ENCODE measurements around the gene GPR107. TPM values are rescaled to one million over a fixed set of nuclear protein-coding genes. Genes with fewer than 3 reads are reported as not detected.
A peak's percentile ranks its signal among the peaks of the same experiment; 100 is the strongest.

Gene GPR107
- total RNA-seq, 1 experiment from 2014 or later, result 11.6 TPM

DNA sequence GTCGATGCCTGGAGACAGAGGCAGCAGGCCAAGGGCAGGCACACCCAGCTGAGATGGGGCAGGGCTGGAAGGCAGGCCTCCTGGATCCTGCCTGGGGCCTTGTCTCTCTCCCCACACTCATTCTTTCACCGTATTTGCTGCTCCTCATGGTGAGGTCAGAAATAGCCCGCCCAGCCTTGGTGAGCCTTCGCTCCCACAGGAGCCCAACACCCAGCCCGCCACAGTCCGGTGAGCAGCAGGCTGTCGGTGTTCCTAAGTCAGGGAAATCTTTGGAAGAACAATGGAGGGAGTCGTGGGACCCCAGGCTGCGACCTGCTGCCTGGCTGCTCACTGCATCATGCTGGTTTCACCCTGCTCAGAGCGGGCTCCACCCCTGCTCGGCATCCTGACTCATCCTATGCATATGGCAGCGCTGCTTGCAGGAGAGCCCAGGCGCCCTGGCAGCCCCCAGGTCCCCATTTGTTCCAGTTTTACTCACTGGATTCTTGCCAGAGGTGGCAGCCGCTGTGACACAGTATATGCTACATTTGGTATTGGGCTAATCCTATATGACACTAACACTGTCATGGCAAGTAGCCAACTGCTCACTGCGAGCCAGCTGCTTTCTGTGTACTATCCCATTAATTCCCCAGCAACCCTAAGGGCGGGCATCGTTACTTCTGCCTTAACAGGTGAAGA is 65.3 kb downstream of the GPR107 start:
- no peaks in the 10 kb centered on the region for H3K36me3 ChIP-seq (ENCODE audit: insufficient read depth, low read length)
- H3K4me2 ChIP-seq (ENCODE audit: low read depth, low read length, poor library complexity, severe bottlenecking), result no peak overlapping the region
- DNase-seq, result no peak
- no peaks in the 10 kb centered on the region for H4K20me1 ChIP-seq (ENCODE audit: insufficient read depth, low read depth, low read length)
- H3K27me3 ChIP-seq (ENCODE audit: low read length), result no peaks in the 10 kb centered on the region
- H3K27ac ChIP-seq (ENCODE audit: low read length), result no peak overlapping the region
- H3K4me1 ChIP-seq (ENCODE audit: low read length), result peaks cover 23% of the 10 kb centered on the region
- H3K4me3 ChIP-seq (ENCODE audit: low read length), result no peak overlapping the region
- no peaks in the 10 kb centered on the region for H3K79me2 ChIP-seq (ENCODE audit: low read length)
- H3K9me3 ChIP-seq (ENCODE audit: low read length), result no peaks in the 10 kb centered on the region
- H2AFZ ChIP-seq (ENCODE audit: low read length), result no peak overlapping the region
- H3K9me2 ChIP-seq (replicated peaks; ENCODE audit: insufficient read depth, low read length), result no peaks in the 10 kb centered on the region
- no peak overlapping the region for H3K9ac ChIP-seq (ENCODE audit: low read length)

DNA sequence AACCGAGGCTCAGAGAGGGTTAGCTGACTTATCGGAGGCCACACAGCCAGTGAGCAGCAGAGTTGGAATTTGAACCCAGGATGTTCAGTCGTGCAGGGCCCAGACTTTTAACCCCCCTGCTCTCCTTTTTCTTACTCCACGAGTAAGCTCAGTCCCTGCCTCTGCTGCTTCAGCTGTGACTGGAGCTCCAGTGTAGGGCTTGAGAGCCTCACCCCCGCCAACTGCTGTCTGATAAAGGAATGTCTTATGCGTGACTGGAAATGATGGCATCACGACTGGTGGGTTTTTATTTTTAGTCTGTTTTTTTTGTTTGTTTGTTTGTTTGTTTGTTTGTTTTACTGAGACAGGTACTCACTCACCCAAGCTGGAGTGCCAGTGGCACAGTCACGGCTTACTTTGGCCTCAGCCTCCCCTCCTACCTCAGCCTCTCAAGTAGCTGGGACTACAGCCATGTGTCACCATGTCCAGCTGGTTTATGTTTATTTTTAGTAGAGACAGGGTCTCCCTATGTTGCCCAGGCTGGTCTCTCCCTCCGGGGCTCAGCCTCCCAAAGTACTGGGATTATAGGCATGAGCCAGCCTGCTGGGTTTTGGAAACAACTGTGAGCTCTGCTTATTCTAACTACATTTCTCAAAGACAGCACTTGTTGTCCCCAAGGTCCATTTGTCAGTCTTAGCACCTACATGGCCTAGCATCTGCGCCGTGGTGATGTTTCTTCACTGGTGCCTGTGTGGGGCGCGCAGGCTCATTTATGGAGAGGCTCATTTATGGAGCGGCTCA is 66.0 kb downstream of the GPR107 start:
- Histone ChIP-seq H3K9me3 (ENCODE audit: low read length) (no peaks in the 10 kb centered on the region), H3K27me3 (ENCODE audit: low read length) (no peaks in the 10 kb centered on the region), H3K9me2 (replicated peaks; ENCODE audit: insufficient read depth, low read length) (no peaks in the 10 kb centered on the region), H4K20me1 (ENCODE audit: insufficient read depth, low read depth, low read length) (no peaks in the 10 kb centered on the region), H3K9ac (ENCODE audit: low read length) (no peak overlapping the region), H3K27ac (ENCODE audit: low read length) (no peak overlapping the region), H2AFZ (ENCODE audit: low read length) (no peak overlapping the region), H3K4me1 (ENCODE audit: low read length) (peaks cover 25% of the 10 kb centered on the region), H3K4me3 (ENCODE audit: low read length) (no peak overlapping the region), H3K4me2 (ENCODE audit: low read depth, low read length, poor library complexity, severe bottlenecking) (no peak overlapping the region), H3K36me3 (ENCODE audit: insufficient read depth, low read length) (no peaks in the 10 kb centered on the region), H3K79me2 (ENCODE audit: low read length) (no peaks in the 10 kb centered on the region)
- no peak for DNase-seq

DNA sequence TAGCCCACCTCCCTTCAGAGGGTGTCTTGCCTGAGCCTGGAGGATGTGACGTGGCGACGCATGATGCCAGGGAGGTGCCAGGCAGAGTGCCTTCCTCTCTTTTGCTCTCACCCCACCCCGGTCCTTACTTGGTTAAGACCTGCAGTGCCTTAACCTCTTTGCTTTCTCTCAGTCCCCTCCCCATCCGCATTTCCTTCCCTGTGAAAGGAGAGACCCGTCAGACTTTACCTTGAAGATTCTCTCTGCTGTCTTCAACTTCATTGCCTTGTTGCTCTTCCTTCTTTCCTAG is 66.5 kb downstream of the GPR107 start:
- H3K4me3 ChIP-seq (ENCODE audit: low read length), result no peak overlapping the region
- no peak overlapping the region for H2AFZ ChIP-seq (ENCODE audit: low read length)
- H3K4me2 ChIP-seq (ENCODE audit: low read depth, low read length, poor library complexity, severe bottlenecking), result no peak overlapping the region
- no peaks in the 10 kb centered on the region for H4K20me1 ChIP-seq (ENCODE audit: insufficient read depth, low read depth, low read length)
- H3K4me1 ChIP-seq (ENCODE audit: low read length), result peaks cover 25% of the 10 kb centered on the region
- H3K9ac ChIP-seq (ENCODE audit: low read length), result no peak overlapping the region
- H3K79me2 ChIP-seq (ENCODE audit: low read length), result no peaks in the 10 kb centered on the region
- no peaks in the 10 kb centered on the region for H3K27me3 ChIP-seq (ENCODE audit: low read length)
- no peak for DNase-seq
- no peak overlapping the region for H3K27ac ChIP-seq (ENCODE audit: low read length)
- no peaks in the 10 kb centered on the region for H3K36me3 ChIP-seq (ENCODE audit: insufficient read depth, low read length)
- H3K9me2 ChIP-seq (replicated peaks; ENCODE audit: insufficient read depth, low read length), result no peaks in the 10 kb centered on the region
- H3K9me3 ChIP-seq (ENCODE audit: low read length), result no peaks in the 10 kb centered on the region

DNA sequence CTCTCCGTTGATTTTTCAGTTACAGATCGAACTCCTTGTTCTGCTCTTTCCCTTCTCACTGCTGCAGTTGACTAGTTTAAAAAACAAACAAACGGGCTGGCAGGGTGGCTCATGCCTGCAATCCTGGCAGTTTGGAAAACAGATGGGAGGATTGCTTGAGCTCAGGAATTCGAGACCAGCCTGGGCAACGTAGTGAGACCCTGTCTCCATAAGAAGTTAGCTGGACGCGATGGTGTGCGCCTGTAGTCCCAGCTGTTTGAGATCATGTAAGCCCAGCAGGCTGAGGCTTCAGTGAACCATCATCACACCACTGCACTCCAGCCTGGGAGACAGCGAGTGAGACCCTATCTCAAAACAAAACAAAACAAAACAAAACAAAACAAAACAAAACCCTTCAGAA is 67.1 kb downstream of the GPR107 start:
- Histone ChIP-seq H3K27me3 (ENCODE audit: low read length) (no peaks in the 10 kb centered on the region), H3K9me3 (ENCODE audit: low read length) (no peaks in the 10 kb centered on the region), H3K79me2 (ENCODE audit: low read length) (no peaks in the 10 kb centered on the region), H3K36me3 (ENCODE audit: insufficient read depth, low read length) (no peaks in the 10 kb centered on the region), H3K9ac (ENCODE audit: low read length) (no peak overlapping the region), H4K20me1 (ENCODE audit: insufficient read depth, low read depth, low read length) (no peaks in the 10 kb centered on the region), H3K9me2 (replicated peaks; ENCODE audit: insufficient read depth, low read length) (no peaks in the 10 kb centered on the region), H3K4me3 (ENCODE audit: low read length) (no peak overlapping the region), H3K4me1 (ENCODE audit: low read length) (peaks cover 25% of the 10 kb centered on the region), H3K27ac (ENCODE audit: low read length) (no peak overlapping the region), H3K4me2 (ENCODE audit: low read depth, low read length, poor library complexity, severe bottlenecking) (no peak overlapping the region), H2AFZ (ENCODE audit: low read length) (no peak overlapping the region)
- DNase-seq, result no peak

DNA sequence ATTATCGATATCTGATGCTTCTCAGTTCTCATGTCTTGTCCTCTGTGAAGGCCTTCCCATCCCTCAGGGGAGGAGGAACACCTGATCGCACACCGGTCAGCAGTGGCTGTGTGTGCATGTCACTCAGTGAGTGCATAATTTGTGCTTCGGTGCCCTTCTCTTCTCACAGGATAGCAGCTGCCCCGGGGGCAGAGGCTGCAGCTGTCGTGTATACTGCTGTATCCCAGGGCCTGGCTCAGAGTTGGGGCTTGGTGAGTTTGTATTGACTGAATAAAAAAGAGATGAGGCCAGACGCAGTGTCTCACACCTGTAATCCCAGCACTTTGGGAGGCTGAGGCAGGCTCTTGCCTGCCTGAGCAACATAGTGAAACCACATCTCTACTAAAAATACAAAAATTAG is 68.8 kb downstream of the GPR107 start:
- Histone ChIP-seq H3K79me2 (ENCODE audit: low read length) (no peaks in the 10 kb centered on the region), H3K27ac (ENCODE audit: low read length) (peak overlapping the region; percentile 73), H3K9me3 (ENCODE audit: low read length) (no peaks in the 10 kb centered on the region), H3K4me3 (ENCODE audit: low read length) (no peak overlapping the region), H3K27me3 (ENCODE audit: low read length) (no peaks in the 10 kb centered on the region), H3K36me3 (ENCODE audit: insufficient read depth, low read length) (no peaks in the 10 kb centered on the region), H4K20me1 (ENCODE audit: insufficient read depth, low read depth, low read length) (no peaks in the 10 kb centered on the region), H2AFZ (ENCODE audit: low read length) (no peak overlapping the region), H3K9me2 (replicated peaks; ENCODE audit: insufficient read depth, low read length) (no peaks in the 10 kb centered on the region), H3K9ac (ENCODE audit: low read length) (no peak overlapping the region), H3K4me1 (ENCODE audit: low read length) (peaks cover 25% of the 10 kb centered on the region), H3K4me2 (ENCODE audit: low read depth, low read length, poor library complexity, severe bottlenecking) (peak overlapping the region; percentile 11)
- no peak for DNase-seq

DNA sequence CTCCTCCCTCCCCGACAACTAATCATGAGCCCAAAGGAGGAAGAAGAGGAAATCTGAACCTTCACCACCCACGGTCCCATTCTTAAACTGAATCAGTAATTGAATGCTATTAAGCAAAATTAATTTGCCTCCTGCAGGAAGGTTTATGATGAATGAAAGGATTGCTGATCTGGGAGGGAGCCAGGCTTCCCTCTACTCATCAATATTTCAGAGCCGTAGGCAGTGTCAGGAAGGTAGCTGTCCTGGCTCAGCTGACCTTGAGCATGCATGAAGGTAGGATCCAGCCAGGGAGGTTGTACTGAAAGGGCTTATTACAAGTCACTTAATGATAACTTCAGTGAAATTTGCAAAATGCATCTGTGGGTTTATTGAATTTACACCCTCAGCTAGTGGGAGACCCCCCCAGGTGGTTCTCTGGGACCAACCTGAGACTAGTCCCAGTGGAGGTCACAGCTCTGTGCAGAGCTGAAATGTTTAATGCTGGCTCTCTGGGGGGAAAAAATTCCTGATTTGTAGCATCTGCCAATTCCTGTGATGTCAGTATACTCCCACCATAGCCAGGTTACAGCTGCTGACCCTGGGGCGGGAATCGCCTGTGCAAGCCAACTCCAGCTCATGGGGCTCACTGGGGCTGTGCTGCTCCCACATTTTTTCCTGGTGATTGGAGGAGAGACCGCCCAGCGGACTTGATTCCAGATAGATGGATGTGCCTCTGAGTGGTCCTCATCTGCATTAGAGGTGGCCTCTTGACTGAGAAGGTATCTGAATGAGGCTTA is 70.6 kb downstream of the GPR107 start:
- H3K9ac ChIP-seq (ENCODE audit: low read length), result no peak overlapping the region
- no peaks in the 10 kb centered on the region; the same call in 1 of the 2 replicates for H3K36me3 ChIP-seq (ENCODE audit: insufficient read depth, low read length)
- no peak overlapping the region for H3K4me2 ChIP-seq (ENCODE audit: low read depth, low read length, poor library complexity, severe bottlenecking)
- no peaks in the 10 kb centered on the region for H3K9me2 ChIP-seq (replicated peaks; ENCODE audit: insufficient read depth, low read length)
- H4K20me1 ChIP-seq (ENCODE audit: insufficient read depth, low read depth, low read length), result no peaks in the 10 kb centered on the region
- no peak overlapping the region for H2AFZ ChIP-seq (ENCODE audit: low read length)
- no peaks in the 10 kb centered on the region for H3K9me3 ChIP-seq (ENCODE audit: low read length)
- H3K27me3 ChIP-seq (ENCODE audit: low read length), result no peaks in the 10 kb centered on the region
- H3K4me1 ChIP-seq (ENCODE audit: low read length), result peaks cover 29% of the 10 kb centered on the region
- no peaks in the 10 kb centered on the region for H3K79me2 ChIP-seq (ENCODE audit: low read length)
- H3K27ac ChIP-seq (ENCODE audit: low read length), result peak overlapping the region; percentile 73
- DNase-seq, result no peak
- no peak overlapping the region for H3K4me3 ChIP-seq (ENCODE audit: low read length)

DNA sequence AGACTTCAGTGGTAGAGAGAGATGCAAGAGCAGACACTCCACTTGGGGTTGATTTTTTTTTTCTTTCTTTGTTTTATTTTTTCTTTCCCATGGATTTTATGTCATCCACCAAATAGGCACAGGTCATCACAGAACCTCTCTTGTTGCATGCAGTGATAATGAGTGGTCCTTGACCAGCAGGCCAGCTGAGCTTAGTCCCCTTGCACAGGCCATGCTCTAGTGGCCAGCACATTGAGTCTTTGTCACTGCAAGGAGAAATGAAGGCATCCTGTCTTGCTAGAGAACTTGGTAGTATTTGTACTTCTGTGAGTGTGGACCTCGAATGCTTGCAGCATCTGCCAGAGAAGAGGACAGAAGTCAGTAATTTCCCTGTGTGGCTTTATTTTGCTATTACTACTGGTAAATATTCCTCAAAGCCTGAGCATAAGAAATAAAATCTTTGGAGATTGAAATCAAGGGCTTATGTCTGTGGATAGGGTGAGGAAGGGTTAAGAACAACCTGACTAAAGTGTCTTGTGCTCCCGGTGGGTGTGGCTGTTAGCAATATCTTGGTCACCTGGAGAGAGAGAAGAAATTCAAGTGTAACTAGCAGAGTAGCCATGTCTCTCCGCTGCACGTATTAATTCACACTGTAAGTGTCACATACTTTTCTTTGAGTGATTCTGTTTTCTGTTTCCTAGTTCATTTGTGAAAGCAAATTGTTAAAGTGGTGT is 73.2 kb downstream of the GPR107 start:
- no peak for DNase-seq
- no peak overlapping the region for H3K27ac ChIP-seq (ENCODE audit: low read length)
- H3K36me3 ChIP-seq (ENCODE audit: insufficient read depth, low read length), result peaks cover 2% of the 10 kb centered on the region; the same call in 1 of the 2 replicates
- H3K4me1 ChIP-seq (ENCODE audit: low read length), result peaks cover 27% of the 10 kb centered on the region
- H3K9me3 ChIP-seq (ENCODE audit: low read length), result no peaks in the 10 kb centered on the region
- no peaks in the 10 kb centered on the region for H3K9me2 ChIP-seq (replicated peaks; ENCODE audit: insufficient read depth, low read length)
- H2AFZ ChIP-seq (ENCODE audit: low read length), result no peak overlapping the region
- H3K79me2 ChIP-seq (ENCODE audit: low read length), result no peaks in the 10 kb centered on the region
- H3K4me3 ChIP-seq (ENCODE audit: low read length), result no peak overlapping the region
- H3K4me2 ChIP-seq (ENCODE audit: low read depth, low read length, poor library complexity, severe bottlenecking), result no peak overlapping the region
- H3K27me3 ChIP-seq (ENCODE audit: low read length), result no peaks in the 10 kb centered on the region
- no peaks in the 10 kb centered on the region for H4K20me1 ChIP-seq (ENCODE audit: insufficient read depth, low read depth, low read length)
- H3K9ac ChIP-seq (ENCODE audit: low read length), result no peak overlapping the region

DNA sequence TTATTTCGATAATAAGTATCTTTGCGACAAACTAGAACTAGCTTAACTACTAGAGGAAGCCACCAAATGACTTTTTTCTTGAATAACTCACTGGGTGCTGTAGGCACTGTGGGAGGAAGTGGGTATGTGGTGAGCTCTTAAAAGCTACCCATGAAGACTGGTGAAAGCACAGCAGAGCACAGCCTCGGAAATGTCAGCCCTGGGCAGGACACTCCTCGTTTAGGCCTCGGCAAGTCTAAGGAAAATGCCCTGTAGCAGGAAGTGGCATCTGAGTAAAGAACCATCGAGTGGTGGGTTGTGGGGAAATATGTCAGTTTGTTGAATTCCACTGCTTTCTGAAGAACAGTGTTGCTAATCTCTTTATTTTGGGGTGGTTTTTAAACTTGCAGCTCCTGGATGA is 74.5 kb downstream of the GPR107 start:
- H4K20me1 ChIP-seq (ENCODE audit: insufficient read depth, low read depth, low read length), result no peaks in the 10 kb centered on the region
- H3K4me1 ChIP-seq (ENCODE audit: low read length), result peaks cover 13% of the 10 kb centered on the region

More for the DNA sequence above, 74.5 kb downstream of the GPR107 start:
- H3K9me2 ChIP-seq (replicated peaks; ENCODE audit: insufficient read depth, low read length), result no peaks in the 10 kb centered on the region
- no peak overlapping the region for H3K27ac ChIP-seq (ENCODE audit: low read length)
- no peak overlapping the region for H3K4me3 ChIP-seq (ENCODE audit: low read length)
- peaks cover 2% of the 10 kb centered on the region; the same call in 1 of the 2 replicates for H3K36me3 ChIP-seq (ENCODE audit: insufficient read depth, low read length)
- H3K4me2 ChIP-seq (ENCODE audit: low read depth, low read length, poor library complexity, severe bottlenecking), result no peak overlapping the region
- H3K9ac ChIP-seq (ENCODE audit: low read length), result no peak overlapping the region
- H3K79me2 ChIP-seq (ENCODE audit: low read length), result no peaks in the 10 kb centered on the region
- H2AFZ ChIP-seq (ENCODE audit: low read length), result no peak overlapping the region
- no peaks in the 10 kb centered on the region for H3K9me3 ChIP-seq (ENCODE audit: low read length)
- no peaks in the 10 kb centered on the region for H3K27me3 ChIP-seq (ENCODE audit: low read length)
- no peak for DNase-seq
